ENCODE measurements around the gene BDH1.

DNA sequence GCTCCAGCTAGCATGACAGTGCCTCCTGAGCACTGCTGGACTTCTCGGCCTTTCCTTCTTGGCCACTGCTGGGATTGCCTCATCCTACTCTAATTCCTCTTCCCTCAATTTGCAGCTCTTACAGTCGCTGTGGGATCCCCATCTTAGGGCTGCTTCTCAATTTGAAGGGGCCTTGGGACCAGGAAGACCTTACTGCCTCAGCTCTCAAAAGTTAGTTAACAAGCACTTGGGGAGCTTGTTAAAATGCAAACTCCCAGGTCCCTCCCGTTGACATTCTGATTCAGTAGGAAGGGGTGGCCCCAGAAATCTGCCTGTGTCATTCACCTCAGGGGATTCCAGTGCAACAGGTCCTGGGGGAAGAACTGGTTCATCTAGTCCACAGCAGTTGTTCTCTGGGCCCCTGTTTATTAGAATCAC lies 14.8 kb downstream of the BDH1 start:
- no peak for TF ChIP-seq EZH2 (IDR thresholded peaks at IDR 0.05)
- no peak for TF ChIP-seq POLR2AphosphoS5 (IDR thresholded peaks at IDR 0.05; ENCODE audit: borderline replicate concordance, low read depth, low read length)
